Fibroblast of skin of back (primary cell): Measurements from ENCODE around the gene CPZ.
"Not testable (repeated sequence)": the region's sequence is repeated elsewhere in the genome, so short reads cannot be mapped to it uniquely, and the experiment has no call there.

Experiments used
- DNase-seq: peaks from one replicate; pipeline ENCODE4 v3.0.0-alpha.2; 2013

The CPZ gene

DNA sequence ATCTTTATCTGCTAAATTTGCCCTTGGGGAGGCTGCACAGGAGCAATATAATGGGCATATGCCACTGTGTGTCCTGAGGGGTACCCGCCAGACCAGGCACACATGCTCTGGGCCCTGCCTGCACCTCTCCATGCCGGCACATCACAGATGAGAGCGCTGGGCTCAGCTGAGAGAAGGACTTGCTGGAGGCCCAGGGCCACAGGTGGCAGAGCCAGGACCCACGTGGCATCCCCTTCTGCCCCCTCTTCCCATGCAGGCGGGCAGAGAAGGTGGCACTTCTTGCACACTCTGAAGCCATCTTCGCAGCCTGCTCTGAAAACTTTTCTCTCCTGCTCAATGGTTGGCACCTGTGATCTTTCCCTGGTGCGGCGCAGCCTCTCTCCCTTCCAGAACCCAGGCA is 20.1 kb downstream of the CPZ start:
- DNase-seq, result no peak

DNA sequence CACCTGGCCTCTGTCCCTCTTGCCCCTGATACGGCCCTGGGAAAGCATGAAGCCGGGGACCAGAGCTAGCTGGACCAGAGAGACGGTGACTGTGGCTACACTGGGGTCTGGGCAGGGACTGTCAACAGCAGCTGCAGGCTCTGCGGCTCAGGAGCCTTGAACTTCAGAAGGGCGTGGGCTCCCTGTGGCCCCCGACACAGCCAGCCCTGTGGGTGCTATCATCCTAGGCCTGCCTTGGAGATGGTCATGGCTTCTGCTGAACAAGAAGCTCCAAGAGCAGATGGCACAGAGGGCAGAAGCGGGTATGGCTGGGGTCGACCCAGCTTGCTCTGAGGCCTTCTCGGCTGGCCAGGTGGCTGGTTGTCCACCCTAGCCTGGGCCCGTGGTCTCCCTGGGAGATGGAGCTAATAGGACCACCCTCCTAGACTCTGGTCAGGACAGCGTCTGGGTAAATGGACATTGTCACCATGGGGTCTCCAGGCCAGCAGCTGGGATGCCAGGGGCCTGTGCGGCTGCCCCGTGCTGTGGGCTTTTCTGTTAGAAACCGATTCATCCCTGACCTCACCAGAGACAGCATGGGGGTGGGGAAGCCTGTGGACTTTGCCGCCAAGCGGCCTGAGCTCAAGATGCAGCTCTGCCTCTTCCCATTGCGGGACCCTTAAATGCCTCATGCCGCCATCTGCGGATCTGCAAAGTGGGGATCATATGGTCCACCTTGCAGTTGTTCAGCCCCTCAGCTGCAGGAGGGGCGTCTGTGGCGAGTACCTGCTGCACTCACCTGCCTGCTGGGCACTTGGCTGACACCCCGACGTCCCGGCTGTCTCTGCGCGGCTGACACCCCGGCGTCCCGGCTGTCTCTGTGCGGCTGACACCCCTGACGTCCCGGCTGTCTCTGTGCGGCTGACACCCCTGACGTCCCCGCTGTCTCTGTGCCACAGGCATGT is 21.1 kb downstream of the CPZ start:
- no peak for DNase-seq

DNA sequence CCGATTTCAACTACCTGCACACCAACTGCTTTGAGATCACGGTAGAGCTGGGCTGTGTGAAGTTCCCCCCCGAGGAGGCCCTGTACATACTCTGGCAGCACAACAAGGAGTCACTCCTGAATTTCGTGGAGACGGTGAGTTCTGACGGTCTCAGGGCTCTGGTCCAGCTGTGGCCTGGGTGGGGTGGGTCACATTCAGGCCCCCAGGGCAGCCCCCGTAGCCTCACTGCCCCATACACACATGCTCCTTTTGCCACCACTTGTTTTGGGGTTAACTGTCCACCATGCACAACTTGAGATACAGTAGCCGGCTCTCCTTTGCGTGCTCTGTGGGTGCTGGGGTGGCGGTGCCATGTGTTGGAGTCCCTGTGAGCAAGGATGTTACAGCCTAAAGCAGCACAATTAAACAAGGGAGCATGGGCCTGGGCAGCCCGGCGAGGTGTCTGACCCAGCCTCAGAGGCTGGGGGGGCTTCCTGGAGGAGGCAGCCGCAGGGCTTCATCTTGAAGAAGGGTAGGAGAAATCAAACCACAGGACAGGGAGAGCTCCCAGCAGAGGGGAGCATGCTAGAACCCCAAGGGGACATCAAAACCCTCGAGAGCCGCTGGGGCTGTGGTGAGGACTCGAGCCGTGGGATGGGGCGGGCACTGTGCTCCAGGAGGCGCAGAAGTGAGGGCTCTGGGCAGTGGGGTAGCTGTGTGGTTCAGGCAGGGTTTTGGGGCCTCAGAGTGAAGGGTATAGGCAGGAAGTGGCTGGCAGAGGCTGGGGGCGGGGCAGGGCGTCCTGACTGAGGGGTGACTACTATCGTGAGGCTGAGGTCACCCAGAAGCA is 22.0 kb downstream of the CPZ start:
- no peak for DNase-seq

DNA sequence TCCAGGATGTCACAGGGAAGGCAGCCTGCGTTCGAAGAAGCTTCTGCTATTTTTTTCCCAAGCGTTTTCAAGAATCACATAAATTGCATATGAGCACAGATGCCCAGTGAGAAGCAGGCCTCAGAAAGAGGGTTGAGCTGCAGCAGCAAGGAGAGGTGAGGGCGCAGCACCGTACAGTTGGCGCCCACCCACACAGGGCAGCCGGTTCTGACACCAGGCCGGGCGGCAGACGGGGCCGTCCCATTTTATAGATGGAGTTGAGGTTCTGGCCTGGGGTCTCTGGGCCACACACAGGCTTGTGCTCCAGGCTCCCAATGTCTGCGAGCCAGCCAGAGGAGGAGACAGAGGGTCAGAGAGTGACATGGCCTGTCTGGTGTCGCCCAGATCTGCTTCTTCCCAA is 22.8 kb downstream of the CPZ start:
- DNase-seq, result no peak

DNA sequence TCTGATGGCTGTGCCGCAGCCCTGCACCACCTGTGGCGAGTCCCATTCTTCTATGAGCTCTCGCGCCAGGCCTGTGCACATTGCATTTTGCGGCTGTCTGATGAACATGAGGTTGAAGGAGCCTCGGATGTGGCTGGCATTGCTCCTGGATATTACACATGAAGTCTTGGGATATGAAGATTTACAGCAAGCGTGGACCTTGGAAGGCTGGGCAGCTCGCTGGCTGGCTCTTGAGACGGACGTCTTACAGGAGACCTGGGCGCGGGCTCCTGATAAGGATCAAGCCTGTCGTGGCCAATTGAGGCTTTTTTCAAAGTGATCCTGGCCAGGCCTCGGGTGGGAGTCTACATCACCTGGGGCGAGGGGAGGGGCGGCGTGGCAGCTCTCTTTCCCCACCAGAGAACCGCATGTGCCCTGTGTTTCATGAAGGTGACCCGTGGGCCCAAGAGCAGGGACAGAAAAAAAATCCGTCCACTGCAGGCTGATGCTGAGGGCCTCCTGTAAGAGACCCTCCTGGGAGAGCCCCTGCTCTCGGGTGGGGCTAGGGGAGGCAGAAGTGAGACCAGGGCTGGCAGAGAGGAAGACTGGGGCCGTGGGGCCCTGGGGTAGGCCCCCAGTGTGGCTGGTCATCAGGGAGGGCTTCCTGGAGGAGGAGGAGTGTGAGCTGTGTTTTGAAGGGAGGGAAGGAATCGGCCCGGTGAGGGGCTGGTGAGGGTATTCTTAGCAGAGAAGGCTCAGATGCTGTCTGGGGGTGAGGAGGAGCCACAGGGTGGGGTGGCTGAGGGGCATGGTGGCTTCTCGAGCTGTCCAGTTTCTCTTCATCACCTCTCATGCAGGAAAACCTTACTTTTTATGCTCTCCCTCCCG is 23.6 kb downstream of the CPZ start:
- DNase-seq, result no peak

DNA sequence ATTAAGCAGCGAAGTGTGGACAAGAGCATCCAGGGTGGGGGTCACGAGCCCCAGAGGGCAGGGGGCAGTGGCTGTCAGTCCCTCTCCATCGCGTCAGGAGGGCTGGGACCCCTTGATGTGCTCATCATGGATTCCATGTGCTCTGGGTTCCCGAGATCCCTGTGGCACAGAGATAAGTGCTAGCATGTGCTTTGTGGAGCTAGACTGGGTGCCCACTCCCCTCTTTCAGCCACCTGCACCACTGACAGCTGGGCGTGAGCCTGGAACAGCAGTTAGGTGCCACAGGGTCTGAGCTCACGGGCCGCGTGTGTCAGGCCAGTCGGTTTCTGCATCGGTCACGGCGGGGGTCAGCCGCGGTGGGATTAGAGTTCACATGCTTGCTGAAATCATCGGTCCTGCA is 24.3 kb downstream of the CPZ start:
- DNase-seq, result no peak

DNA sequence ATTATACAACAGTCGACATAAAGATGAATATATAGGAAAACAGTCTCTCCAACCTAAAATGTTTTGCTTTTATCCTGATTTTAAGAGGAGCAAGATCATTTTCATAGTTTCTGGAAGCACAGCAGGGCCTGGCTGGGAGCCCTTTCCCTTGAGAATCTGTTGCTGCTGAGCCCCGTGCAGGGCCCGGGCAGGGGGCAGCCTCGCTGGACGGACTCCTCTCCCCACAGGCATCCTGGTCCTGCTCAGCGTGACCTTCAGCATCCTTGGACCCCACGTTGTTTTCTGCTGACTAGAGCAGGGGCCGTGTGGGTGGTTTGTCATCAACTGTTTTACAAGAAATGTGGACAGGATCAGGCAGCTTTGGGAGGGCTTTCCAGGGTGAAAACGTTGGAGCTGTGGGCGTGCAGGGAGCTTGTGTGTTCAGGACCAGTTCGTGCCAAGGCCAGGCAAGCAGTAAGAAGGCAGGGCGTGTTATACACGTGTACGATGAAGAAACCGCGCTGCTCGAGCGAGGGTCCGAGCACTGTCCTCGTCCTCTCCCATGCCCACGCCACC is 25.0 kb downstream of the CPZ start:
- no peak for DNase-seq

DNA sequence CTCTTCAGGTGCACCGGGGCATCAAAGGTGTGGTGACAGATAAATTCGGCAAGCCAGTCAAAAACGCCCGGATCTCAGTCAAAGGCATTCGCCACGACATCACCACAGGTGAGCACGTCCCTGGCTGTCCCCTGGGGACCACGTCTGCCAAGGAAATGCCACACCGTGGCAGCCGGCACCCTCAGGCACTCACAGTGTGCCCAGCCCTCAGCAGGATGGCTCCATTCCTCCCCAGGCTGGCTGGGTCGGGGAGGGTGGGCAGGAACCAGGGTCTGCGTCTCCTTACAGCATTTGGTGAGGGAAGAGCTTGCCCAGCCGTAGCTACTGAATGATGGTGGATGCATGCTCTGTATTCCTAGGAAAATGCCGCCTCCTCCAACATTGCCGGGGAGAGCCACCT is 25.9 kb downstream of the CPZ start:
- no peak for DNase-seq

DNA sequence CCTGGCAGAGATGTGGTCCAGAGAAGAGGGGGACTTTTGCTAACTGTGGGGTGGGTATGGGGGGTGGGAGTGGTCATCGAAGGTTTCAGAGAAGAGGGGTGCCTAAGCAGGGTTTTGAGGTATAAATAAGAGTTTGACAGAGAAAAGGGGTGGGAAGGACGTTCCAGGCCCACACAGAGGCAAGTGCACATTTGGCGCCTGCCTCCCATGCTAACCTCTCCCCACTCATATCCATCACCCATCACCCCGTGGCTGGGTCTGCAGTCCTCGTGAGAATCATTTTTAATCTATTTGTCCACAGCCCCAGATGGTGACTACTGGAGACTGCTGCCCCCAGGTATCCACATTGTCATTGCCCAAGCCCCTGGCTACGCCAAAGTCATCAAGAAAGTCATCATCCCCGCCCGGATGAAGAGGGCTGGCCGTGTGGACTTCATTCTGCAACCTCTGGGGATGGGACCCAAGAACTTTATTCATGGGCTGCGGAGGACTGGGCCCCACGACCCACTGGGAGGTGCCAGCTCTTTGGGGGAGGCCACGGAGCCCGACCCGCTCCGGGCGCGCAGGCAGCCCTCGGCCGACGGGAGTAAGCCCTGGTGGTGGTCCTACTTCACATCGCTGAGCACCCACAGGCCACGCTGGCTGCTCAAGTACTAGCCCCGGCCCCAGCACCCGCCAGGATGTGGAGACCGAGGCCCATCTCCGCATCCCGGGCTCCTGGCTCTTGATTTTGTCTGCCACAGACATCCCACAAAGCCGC is 26.6 kb downstream of the CPZ start:
- DNase-seq, result no peak

DNA sequence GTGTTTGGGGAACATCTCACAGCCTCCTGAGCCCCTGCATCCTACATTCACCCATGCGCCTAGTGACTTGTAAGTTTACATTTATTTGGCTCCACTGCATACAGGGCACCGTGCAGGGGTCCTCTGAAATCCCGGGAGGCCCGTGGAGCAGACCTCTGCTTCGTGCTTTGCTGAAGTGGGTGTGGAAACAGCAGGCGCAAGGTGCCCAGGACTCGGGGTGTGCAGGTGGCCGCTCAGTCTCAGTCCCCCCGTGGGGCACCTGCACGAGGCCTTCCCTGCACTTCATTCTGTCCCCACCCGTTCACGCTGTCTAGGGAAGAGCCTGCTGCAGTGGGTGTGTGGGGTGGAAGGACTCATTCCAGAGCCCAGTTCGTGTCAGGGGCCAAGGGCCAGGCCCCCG is 28.6 kb downstream of the CPZ start:
- DNase-seq, result not testable (repeated sequence)

DNA sequence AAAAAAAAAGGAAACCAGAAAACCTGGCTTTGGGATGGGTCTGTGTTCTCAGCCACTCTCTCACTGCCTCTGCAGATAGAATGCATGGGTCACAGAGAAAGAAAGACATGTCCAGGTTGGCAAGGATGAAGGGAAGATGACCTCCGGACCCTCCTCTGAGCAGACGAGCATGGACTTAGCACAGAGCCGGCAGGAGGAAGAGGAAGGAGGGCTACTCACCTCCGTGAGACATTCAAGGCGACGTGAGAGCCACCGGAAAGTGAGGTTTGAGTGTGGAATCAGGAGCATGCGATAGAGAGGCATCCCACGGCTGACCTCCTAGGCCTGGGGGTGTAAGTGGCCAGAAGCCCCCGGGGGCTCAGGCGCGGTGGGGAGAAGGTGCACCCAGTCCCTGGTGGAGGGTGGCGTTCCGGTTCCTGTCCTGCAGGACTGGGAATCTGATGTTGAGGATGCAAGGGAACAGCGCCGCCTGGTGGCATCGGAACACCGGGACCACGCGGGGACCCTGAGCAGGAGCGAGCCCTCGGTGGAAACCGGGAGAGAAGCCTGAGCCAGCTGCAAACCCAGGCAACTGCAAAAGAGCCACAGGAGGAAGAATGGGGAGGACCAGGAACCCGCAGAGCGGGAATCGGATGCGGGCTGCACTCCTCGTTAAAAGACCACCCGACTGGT is 32.2 kb downstream of the CPZ start:
- DNase-seq, result not testable (repeated sequence)

DNA sequence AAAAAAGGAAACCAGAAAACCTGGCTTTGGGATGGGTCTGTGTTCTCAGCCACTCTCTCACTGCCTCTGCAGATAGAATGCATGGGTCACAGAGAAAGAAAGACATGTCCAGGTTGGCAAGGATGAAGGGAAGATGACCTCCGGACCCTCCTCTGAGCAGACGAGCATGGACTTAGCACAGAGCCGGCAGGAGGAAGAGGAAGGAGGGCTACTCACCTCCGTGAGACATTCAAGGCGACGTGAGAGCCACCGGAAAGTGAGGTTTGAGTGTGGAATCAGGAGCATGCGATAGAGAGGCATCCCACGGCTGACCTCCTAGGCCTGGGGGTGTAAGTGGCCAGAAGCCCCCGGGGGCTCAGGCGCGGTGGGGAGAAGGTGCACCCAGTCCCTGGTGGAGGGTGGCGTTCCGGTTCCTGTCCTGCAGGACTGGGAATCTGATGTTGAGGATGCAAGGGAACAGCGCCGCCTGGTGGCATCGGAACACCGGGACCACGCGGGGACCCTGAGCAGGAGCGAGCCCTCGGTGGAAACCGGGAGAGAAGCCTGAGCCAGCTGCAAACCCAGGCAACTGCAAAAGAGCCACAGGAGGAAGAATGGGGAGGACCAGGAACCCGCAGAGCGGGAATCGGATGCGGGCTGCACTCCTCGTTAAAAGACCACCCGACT is 37.8 kb downstream of the CPZ start:
- DNase-seq, result not testable (repeated sequence)

DNA sequence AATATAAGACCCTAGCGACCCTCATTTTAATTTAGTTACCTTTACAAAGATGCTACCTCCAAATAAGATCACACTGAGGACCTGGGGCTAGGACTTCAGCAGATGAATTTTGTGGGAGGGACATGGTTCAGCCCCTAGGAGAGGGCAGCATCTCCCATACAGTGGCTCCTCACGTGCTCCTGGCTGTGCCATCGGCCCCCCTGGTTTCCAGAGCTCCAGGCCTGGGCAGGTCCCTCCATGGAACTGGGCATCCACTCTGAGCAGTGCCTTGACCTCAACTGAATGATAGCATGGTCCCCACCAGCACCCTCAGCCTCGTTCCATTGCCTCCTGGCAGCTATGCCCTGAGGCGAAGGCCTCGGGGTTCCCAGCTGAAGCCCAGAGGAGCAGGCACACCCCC is 39.3 kb downstream of the CPZ start:
- not testable (repeated sequence) for DNase-seq

DNA sequence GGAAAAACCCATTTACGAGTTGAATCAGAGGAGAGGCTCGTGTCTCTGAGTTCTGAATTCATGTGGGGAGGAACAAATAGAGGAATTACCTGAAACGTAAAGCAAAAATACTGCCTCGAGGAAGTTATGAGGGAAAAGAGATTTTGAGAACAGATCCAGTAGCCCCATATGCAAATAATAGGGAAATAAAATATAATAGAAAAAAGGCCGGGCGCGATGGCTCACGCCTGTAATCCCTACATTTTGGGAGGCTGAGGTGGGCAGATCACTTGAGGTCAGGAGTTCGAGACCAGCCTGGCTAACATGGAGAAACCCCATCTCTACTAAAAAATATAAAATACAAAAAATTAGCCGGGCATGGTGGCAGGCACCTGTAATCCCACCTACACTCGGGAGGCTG is 42.2 kb downstream of the CPZ start:
- DNase-seq, result not testable (repeated sequence)

DNA sequence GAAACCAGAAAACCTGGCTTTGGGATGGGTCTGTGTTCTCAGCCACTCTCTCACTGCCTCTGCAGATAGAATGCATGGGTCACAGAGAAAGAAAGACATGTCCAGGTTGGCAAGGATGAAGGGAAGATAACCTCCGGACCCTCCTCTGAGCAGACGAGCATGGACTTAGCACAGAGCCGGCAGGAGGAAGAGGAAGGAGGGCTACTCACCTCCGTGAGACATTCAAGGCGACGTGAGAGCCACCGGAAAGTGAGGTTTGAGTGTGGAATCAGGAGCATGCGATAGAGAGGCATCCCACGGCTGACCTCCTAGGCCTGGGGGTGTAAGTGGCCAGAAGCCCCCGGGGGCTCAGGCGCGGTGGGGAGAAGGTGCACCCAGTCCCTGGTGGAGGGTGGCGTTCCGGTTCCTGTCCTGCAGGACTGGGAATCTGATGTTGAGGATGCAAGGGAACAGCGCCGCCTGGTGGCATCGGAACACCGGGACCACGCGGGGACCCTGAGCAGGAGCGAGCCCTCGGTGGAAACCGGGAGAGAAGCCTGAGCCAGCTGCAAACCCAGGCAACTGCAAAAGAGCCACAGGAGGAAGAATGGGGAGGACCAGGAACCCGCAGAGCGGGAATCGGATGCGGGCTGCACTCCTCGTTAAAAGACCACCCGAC is 43.5 kb downstream of the CPZ start:
- DNase-seq, result not testable (repeated sequence)

DNA sequence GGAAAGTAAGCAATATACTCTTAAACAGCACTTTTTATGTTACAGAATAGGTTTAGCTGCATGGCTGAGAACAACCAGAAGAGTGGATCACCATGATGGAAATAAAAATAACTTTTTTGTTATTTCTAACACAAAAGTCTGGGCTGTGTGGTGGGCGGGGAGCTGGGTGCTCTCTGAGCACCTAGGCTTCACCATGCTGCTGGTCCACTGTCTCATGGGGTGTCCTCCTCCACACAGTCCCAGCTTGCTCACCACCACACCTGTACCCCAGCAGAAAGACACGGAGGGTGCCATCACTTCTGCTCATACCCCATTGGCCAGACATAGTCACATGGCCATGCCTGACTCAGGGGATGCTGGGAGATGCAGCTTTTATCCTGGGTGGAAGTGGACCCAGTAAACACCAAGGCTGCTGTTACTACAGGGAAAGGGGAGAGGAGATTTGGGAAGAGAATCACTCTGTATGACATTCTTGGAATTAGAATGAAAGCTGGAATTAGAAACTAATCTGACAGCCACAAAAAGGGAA is 45.0 kb downstream of the CPZ start:
- DNase-seq, result no peak

DNA sequence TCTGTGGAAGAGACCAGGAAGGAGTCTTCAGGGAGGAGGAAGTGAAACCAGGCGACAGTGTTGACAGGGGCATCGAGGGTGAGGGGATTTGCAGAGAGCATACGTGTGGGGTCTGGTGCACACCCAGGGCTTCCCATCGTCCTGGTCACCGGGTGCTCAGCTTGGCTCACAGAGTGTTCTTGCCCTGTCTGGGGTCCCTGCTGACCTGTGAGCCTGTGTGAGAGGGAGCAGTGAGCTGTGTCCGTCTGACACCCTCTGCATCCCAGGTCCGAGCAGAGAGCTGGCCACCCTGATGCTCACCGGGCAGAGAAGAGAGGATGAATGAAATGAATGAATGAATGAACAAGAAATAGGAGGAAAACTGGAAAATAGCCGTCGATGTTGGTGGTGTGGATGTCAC is 46.5 kb downstream of the CPZ start:
- DNase-seq, result no peak

DNA sequence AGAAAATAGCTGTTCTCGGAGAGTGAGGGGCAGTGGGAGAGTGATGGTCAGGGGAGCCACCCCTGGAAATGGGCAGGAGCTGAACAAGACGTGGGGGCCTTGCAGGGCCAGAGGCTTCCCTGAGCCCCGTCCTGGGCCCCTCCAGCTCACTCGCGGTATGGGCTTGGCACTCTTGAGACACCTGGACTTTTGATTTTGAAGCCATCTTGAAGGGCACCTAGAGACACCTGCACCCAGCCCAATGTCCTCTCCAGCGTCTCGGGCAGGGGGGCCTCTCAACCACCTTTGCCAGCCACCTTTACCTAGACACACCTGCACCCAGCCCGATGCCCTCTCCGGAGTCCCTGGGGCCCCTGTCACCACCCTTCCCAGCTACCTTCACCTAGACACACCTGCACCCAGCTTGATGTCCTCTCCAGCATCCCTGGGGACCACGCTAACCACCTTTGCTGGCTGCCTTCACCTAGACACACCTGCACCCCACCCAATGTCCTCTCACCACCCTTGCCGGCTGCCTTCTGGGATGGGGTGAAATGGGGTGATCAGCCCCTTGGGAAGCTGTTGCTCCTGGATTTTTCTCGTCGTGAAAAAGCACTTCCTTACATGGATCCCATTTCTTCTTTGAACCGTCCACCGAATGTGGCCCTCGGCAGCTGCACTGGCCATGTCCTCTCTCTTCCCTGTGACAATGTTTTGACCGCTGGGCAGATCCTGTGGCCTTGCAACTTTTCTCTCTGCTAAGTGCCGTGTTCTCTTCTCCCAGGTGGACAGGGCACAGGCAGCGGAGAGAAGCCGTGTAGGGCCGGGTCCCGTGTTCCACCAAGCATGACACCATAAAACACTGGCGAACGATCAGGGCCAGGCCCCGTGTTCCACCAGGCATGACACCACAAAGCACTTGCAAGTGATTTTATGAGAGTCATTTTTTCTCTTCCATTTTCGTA is 47.5 kb downstream of the CPZ start:
- DNase-seq, result no peak
